Fibroblast of gingiva (primary cell): ENCODE results near the gene UQCR10.
A peak's percentile ranks its signal among the peaks of the same experiment; 100 is the strongest.

ENCODE experiments used
- DNase-seq: peaks from one replicate; pipeline ENCODE4 v3.0.0-alpha.2; 2011; ENCODE audit warnings: low read depth

The UQCR10 gene

DNA sequence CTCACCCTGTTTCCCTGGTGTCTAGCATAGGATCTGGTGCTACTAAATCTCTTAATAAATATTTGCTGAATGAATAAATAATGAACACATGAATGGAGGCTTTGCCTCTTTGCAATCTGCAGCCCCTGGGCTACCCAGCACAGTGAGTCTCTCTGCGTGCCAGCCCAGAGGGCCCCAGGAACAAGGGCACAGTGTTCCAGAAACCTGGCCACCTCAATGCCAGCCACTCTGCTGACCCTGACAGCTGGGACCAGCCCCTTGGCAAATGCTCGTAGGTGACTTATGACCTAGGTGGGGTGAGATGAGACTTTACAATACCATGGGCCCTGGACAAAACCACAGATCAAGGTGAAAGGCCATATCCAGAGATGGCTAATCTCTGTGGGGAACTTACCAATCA is 31.6 kb downstream of the UQCR10 start:
- no peak for DNase-seq

DNA sequence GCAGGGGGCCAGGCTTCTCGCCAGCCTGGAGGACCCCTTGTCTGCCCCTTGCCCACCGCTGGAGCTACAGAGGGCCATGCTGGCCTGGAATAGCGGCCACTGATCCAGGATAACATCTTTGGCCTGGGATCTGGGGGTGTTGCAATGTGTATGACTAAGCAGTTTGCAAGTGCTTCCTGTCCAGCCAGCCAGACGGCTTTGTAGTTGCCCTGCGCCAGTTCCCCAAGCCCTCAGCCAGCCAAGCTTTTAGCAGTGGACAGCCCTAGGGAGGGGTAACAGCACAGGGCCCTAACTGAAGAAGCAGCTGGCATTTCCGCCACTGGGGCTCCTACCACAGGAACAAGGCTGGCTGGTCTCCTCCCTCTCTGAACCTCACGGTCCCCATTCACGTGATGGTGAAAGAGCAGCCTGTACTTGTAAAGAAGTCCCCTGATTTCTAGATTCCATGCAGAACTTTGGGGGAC is 32.1 kb downstream of the UQCR10 start:
- DNase-seq: peak; percentile 99

DNA sequence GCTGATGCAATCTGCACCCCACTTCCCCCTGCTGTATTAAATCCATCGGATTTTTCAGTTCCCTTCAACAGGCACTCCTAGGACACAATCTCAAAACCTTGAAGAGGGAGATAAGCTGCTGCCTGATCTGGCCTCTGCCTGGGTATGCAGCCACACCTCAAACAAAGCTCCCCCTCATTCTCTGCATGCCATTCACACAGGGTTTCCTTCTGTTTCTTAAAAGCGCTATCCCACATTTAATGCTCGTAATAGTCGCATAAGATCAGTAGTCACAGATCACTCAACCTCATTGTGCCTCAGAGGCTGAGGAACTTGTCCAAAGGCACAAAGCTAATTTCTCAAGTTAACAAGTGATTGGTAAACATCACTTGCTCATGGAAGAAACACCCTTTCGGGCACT is 34.0 kb downstream of the UQCR10 start:
- DNase-seq: no peak

DNA sequence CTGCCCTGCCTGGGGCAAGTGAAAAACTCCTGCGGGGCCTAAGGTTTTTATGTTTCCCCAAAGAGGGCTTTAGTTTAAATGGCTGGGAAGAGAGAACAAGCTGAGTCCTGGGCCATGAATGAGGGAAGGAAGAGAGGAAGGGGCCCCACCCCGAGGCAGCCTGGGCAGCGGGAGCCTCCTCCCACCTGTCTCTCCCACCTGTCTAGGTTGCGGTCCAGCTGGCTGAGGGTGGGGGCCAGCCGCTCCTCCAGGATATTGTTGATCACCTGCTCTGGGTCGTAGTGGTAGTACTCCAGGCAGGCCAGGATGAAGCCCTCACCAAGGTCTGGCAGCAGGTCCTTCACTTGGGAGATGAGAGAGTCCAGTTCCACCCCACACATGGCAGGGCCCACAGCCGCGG is 34.6 kb downstream of the UQCR10 start:
- no peak for DNase-seq

DNA sequence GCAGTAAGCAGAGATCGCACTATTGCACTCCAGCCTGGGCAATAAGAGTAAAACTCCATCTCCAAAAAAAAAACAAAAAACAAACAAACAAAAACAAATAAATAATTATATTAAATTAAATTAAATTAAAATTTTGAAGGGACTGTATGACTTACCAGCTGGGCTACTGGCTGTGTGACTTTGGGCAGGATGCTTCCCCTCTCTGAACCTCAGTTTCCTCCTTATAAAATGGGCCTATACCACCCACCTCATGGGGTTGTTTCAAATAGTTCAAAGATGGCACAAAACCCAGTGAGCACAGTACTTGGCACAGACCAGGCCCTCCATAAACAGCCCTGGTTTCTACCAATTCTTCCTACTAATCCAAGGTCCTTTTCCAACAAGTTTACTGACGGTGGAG is 36.0 kb downstream of the UQCR10 start:
- DNase-seq: no peak

DNA sequence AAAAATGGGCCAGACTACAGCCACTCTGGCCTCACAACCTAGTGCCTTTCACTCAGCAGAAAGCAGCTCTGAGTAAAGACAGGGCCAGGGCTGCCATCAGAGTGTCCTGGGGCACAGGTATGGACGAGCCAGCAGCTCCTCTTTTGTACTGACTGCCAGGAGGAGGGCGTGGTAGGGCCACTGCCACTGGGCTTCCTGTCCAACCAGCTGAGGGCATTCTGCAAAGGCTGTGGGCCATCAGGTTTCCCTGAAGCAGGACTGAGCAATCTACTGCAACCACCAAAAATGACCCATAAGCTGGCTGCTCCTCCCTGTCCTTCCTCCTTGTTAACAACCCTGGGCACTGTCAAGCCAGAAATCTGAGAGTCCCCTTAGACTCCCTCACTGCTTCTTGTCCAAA is 37.8 kb downstream of the UQCR10 start:
- no peak for DNase-seq

DNA sequence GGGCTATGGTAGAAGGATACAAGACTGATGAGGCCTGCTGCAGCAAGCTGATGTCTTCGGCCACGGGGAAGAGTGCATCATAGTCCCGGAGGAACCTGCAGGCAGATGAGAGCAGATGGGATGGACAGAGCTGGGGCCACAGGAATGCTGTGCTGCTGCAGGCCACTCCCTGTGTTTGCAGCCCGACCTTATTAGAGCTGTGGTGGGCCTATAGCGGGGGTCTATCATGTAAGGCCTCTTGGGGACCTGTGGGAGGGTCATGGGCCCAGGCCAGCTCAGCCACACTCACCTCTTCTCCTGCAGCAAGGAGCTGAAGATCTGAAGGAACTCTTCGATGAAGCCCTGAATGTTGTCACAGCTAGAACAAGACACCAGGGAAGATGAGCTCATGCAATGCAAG is 39.0 kb downstream of the UQCR10 start:
- no peak for DNase-seq

DNA sequence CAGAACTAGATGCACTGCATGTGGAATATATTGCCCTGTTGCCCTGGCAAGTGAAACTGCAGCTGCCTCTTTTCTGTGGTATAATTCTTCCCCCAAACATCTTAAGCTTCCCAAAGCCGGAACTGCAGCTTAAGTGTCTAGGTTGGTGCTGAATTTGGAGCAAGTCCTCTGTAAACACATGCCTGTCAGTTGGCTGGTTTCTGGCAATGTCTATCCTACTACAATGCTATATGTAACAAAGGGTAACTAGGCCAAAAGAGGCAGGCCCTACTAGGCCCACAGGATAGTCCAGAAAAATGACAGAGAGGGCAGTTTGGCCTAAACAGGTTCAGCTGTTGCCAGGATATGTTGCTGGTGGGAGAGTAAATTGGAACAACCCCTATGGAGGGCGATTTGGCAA is 43.0 kb downstream of the UQCR10 start:
- no peak for DNase-seq

DNA sequence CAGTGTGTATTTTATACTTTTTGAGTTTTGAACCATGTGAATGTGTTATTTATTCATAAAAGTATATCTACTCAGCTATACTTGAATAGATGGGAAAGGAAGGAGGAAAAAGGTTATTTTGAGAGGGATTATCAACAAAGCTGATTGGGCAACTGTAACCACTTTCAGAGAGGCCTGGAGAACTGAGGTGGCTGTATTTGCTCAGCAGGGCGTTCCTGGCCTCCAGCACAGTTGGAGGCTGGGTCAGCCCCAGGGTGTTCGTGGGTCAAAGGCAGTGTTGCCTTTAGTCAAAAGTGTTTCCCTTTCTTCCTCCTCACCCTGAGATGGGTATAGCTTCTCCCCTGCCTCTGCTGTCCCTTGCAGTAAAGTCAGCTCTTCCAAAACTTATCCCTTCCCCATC is 44.2 kb downstream of the UQCR10 start:
- DNase-seq: no peak

DNA sequence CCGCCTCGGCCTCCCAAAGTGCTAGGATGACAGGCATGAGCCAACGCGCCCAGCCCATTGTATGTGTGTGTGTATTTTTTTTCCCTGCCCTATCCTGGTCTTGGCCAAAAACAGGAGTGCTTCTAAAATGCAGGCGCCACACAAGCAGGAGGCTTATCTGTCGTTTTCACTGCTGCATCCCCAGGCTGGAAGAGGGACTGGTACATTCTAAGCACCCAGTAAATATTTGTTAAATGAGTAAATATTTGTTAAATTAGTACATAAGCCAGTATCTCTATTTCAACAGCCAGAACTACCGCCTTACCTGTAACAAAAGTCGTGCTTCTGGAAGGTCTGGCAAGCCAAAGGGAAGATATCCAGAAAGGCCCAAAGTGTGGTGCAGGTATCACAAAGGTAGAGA is 46.0 kb downstream of the UQCR10 start:
- DNase-seq: no peak

DNA sequence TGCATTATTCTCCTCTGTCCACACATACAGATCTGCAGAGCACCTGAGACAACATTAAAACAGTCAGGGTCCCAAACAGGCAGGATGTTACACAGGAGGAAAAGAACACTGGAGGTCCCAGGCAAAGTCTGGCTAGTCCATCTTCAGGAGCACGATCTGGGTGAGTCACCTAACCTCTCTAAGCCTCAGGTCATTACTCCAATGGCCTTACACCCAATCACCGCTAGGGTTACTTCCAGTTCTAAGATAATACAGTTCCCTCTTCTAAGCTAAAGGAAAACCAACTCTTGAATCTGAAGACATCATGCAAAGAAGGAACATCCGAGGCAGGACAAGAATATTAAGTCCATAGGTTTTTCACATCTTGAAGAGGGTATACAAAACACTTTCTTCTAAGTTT is 46.4 kb downstream of the UQCR10 start:
- DNase-seq: no peak

DNA sequence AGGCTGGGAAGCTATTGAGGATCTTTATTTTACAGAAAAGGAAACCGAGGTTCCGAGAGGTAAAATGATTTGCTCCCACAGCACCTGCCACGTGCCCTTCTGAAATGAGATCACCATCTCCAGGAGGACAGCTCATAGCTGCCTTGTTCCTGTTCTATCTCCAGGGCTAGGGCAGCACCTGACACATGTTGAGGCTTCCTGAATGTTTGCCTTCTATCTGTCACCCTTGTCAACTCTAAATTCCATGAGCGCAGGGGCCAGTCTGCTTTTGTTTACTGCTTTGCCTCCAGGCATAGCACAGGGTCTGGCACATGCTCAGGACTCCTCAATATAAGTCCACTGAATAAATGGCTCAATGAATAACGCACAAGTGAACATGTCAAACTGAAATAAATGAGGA is 46.8 kb downstream of the UQCR10 start:
- no peak for DNase-seq

DNA sequence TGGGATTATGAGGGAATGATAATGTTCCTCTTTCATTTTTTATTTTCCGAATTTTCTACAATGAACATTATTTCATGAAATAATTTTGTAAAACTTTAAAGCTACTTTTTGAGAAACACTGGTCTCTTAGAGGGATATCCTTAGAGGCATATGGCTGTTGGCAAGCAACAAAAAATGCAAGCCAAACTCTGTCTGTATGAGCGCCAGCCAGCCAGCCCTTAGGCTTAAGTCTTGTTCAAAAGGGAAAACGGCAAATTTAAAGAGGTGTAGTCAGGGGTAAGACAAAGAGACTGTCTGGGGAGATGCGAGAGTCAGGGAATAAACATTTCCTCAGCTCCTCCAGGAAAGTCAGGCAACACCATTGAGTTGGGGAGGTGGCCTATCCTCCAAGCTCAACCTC is 48.4 kb downstream of the UQCR10 start:
- DNase-seq: no peak

DNA sequence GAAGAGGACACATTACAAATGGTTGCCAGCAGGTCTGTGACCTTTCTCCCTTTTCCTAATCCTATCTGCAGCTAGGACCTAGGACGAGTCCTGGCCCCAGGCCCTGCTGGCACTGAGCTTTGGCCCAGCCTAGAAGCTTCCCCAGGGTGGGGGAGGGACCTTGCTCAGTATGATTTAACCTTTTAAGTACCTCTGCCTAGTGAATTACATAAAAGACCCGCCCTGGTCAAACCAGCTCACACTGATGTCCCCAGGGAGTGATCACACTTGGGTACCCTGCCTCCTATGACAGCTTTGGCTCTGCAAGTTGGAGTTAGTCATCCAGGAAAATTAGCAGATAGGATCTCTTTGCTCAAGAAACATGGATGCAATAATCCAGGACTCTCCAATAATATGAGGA is 49.0 kb downstream of the UQCR10 start:
- no peak for DNase-seq

DNA sequence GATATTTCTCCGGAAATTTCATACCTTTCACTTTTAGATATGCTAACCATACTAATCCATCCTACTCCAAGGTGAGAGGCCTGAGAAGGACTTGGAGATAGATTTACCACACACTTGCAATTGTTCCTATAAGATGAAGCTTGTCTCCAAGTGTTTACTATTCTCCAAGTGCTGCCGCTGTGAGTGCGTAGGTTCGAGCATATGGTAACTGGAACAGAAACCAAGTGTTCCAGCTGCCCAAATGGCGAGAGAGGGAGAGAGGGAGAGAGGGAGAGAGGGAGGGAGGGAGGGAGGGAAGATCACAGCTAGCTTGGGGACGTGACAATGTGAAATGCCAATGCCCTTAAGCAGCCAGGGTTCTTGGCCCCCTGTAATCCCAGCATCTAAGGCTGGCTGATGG is 49.4 kb downstream of the UQCR10 start:
- no peak for DNase-seq

DNA sequence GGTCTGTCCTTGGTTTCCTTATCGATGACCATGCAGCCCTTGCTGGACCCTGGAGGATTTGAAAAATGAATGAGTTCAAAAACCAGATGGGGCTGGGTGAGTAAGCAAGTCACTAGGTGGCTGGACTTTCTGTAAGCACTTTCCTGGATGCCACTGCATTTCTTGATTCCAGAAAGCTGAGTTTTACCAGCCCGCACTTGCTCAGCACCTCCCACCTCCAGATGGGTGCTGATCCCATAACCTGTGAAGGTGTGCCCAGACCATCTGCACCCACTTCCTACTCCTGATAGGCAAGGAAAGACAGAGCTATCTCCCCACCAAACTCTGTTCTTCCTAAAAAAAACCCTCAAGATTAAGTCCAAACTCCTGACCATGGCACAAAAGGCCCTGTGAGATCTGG is 49.8 kb downstream of the UQCR10 start:
- DNase-seq: no peak

DNA sequence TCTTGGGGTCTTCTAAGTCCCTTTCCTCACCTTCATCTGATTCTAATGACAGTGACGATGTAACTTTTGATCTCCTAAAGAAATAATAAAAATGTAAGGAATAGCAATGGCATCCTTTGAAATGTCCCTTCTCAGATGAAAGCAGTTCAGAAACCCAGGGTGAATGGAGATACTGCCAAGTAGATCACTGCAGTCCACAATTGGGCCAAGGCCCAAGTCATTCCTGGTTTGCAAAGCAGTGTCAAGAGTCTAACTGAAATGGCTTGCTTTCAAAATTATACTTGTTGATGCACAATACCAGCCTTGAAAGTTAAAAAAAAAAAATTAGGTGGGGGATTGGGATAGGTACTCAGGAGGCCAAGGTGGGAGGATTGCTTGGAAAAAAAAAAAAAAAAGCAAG is 50.6 kb downstream of the UQCR10 start:
- DNase-seq: no peak

DNA sequence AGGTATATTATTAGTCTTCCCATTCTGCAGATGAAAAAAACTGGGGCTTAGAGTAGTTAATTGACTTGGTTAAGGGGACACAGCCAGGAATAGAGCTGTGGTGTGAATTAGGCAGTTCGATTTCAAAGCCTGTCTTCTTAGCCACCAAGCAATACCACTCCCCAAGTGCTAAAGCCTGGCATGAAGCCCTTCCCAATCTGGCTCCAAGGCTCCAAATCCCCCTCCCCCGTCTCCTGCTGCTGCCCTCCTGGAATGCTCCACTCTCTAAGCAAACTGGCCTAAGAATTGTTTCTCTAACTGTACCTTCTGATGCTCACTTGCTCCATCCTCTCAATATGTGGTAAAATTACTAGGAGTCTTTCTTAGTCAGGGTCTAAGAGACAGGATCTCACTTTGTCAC is 52.3 kb downstream of the UQCR10 start:
- DNase-seq: no peak
